HPDE6-E6E7 (cell line): ENCODE data around the gene MED12L.
"Not testable (repeated sequence)": the region's sequence is repeated elsewhere in the genome, so short reads cannot be mapped to it uniquely, and the experiment has no call there.

Experiments used
- DNase-seq: peaks from one replicate; pipeline ENCODE4 v3.0.0; 2011; ENCODE audit warnings: missing footprints; ENCODE audit errors: extremely low spot score

Gene MED12L

GRCh38 chr3:151142929-151143328 is 57.5 kb downstream of the MED12L start:
- no peak for DNase-seq

- no peak for DNase-seq
These were observed 58.6 kb downstream of the MED12L start for GRCh38 chr3:151144016-151144415.

GRCh38 chr3:151144760-151145159 is 59.3 kb downstream of the MED12L start:
- DNase-seq = no peak

DNA sequence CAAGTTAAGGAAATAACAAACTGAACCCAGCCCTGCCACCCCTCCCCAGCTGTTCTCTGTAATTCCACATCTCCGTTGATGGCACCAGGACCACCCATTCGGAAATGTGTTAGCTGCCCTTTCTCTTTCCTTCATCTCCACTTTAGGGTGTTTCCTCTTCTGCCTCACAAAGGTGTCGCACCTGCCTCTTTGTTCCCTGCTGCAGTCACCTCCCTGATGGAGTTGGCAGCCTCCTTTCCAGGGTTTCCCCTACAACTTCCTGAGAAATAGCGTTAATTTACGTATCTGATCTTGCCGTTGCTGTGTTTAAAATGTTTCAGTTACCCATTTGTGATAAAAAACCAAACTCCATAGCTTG is 60.2 kb downstream of the MED12L start:
- DNase-seq = no peak

DNA sequence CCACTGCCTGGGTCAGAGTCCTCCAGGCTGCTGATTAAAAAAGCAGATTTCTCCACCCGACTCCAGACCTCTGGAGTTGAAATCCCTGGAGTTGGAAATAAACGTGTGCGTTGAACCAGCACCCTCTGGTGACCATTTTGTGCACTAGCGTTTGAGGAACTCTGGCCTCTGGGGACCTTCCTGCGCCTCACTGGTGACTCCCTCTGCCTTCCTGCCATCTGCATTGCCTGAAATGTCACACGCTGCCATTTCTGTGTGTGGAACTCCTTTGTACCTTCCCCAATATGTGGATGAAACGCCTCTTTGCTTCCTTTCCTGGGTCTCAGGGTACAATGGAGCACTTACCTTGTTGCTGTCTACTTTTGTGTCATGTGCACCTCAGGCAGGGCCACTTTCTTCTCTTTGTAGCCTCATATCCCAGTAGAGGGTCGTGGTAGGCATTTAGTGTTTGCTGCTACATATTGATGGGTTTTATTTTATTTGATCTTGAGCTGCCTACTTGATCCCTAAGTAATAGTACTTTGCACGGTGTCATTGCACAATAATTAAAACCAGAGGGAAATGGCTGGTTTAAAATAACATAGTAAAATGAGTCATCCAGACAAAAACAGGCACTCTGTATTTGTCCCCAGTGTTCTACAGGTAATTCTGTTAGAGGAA is 60.7 kb downstream of the MED12L start:
- DNase-seq = peak; percentile 55

DNA sequence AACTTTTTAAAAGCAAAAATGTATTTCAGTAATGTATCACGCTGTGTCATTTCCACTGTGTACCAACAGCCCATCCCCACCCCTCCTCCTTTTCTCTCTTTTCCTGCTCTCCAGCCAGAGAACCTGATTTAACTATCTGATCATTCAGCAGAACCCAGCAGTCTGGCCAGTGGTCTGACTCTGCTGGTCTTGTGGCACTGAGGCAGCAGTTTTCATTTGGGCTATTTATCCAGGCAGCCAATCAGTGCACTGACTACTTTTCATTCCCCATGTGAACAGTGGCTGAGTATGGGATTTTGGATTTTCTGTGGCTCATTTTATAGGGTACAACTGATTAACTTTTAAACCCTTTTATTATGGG is 61.2 kb downstream of the MED12L start:
- no peak for DNase-seq

DNA sequence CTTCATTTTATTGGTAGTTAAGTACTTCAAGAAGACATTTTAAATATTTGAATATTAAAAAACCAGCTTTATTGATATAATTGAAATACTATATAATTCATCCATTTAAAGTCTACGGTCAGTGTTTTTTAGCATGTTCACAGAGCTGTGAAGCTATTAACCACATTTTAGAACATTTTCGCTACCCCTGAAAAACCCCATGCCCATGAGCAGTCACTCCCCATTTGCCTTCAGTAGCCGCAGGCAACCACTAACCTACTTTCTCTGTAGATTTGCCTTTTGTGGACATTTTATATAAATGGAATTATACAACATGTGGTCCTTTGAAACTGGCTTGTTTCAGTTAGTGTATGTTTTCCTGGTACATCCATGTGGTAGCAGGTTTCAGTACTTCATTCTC is 61.8 kb downstream of the MED12L start:
- DNase-seq = no peak

DNA sequence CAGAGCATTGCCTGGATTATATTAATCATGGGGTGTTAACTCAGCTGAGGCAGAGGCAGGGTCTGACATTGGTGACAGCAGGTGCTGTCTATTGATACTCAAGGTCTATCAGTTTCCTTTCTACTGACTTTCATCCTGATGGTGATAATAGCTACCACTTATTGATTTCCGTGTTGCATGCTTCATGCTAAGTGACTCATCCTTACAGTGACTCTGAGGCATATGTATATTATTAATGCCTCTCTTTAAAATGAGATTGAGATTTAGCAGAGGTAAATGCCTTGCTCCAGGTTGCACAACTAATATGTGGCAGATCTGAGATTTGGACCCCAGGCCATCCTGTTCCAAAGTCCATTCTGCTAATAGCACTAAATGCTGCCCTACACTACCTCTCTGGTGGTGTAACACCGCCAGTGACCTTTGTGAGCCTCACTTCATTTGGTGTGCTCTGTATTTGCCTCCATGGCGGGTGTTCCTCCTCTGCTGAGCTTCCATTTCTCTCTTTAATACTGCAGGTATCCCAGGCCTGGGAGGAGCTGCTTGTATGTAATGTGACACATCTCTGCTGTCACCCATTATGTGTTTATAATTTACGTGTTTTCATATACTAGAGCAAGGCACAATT is 67.1 kb downstream of the MED12L start:
- no peak for DNase-seq

- DNase-seq = no peak
These were observed 69.1 kb downstream of the MED12L start for GRCh38 chr3:151154566-151154965.

GRCh38 chr3:151155409-151156128 is 70.1 kb downstream of the MED12L start:
- no peak for DNase-seq

DNA sequence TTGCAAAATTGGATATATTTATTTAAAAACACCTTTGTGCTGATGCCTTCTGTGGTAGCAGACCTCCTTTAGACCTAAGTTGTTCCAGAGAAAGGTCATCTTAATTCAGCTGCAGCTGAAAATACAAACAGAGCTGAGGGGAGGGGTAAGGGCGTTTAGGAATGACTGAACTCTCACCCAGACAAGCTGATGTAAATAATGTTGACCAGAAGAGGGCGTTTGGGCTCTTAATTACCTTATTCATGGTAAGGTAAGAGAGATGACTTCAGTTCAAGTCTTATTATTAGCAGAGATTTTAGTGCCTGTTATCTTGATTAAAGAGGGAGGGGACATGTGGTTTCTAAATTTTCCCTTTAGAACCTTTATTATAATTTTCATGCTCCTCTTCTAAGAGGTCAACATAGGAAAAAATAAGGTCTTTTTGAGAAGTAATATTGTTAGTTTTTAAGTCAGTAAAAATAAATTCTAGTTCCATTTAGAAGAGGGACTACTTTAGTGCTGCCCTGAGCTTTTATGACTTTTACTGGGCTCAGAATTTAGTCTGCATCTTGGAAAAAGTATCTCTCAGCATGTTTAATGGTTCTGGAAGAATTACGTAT is 71.3 kb downstream of the MED12L start:
- peak; percentile 48 for DNase-seq

DNA sequence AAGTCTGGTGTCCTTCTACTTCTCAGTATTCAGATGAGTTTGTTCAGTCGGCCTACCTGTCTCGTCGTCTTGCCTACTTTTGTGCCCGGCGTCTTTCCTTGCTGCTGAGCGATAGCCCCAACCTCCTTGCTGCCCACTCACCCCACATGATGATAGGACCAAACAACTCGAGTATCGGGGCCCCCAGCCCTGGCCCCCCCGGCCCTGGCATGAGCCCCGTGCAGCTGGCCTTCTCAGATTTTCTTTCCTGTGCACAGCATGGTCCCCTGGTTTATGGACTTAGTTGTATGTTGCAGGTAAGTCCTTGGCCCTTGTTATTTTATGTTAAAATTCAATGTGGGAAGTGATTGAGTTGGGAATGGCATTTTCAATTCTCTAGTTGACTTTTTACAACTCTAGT is 74.3 kb downstream of the MED12L start:
- no peak for DNase-seq

DNA sequence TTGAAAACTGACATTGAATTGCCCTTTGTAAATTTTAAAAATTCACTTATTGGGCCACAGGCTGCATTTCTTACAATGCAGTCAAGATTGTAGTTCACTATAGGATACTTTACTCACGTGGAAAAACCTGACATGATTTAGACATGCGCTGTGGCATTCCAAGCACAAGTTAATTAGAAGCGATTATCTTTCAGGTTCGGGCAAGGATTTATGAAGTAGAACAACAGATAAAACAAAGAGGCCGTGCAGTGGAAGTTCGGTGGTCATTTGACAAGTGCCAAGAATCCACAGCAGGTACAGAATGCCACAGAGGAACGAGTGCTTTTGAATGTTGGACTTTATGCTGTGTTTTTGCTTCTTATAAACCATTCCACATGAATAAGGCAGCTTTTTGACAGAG is 79.8 kb downstream of the MED12L start:
- DNase-seq = no peak

- no peak for DNase-seq
These were observed 80.7 kb downstream of the MED12L start for GRCh38 chr3:151166161-151166560.

DNA sequence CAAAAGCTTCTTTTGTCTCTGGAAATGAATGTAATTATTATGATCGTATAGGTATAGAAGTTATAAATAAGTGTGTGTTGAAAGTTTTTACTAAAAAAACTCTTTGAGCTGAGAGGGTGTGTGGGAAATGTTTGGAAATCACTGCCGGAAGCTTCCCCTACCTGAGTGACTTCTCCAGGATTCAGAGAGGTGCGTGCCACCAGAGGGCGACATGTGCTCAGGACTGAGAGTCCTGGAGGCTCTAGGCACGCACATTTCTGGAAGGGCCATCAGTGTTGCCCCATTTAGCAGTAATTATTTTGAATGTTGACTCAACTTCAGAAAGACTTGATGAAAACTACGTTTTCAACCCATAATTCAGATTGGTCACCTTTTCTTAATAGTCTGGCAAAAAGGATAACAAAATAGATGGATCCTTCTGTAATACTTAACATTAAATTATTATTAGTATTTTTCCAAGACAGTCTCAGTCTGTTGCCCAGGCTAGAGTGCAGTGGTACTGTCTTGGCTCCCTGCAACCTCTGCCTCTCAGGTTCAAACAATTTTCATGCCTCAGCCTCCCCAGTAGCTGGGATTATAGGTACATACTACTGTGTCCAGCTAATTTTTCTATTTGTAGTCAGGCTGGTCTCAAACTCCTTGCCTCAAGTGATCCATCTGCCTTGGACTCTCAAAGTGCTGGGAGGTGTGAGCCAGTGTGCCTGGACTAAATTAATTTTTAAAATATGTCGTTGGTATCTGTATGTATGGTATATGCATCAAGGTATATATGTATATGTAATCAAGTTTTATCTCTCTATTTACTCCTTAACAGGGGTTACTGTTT is 83.0 kb downstream of the MED12L start:
- DNase-seq = peak; percentile 52

GRCh38 chr3:151169262-151169947 is 83.9 kb downstream of the MED12L start:
- no peak for DNase-seq

DNA sequence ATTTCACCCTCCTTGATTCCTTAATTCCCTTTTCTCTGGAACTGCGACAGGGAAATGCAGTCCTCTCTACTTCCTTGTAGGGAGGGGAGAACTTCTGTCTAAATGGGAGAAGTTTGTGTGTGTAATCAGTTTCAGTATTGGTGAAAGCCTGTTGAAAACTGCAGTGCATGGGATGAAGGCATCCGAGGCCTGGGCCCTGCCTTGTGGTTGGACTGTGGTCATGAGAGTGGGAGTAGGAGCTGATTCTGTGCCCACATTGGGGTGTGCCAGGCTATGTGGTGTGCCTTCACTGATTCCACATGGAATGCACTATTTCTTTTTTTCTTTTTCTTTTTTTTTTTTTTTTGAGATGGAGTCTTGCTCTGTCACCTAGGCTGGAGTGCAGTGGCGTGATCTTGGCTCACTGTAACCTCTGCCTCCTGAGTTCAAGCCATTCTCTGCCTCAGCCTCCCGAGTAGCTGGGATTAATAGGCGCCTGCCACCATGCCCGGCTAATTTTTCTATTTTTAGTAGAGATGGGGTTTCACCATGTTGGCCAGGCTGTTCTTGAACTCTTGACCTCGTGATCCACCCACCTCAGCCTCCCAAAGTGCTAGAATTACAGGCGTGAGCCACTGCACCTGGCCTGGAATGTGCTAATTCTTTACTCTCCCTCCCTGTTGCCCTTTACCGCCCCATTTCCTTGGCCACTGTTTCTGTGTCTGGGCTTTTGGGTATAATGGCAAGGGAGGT is 84.7 kb downstream of the MED12L start:
- not testable (repeated sequence) for DNase-seq

- DNase-seq = no peak
These were observed 85.8 kb downstream of the MED12L start for GRCh38 chr3:151171145-151171757.

DNA sequence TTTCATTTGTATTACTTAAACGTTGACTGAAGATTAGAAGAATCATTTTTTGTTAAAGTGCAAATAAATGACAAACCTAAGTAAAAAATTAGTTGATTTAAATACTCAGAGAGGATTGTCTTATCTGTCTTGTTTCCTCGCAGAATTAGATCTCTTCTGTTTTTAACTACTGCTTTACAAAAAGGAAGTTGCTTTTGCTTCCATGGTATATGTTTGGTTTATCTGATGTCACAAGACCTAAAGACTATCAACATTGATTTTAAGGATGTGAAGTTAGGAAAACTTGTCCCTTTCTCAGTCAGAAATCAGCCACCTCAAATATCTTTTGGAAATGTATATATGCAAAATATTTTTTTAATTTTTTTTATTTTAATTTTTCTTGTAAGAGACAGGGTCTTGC is 88.9 kb downstream of the MED12L start:
- no peak for DNase-seq

- DNase-seq = no peak
These were observed 90.5 kb downstream of the MED12L start for GRCh38 chr3:151175952-151176351.
